Measurements from ENCODE around the gene DPP10.

GRCh38 chr2:115574667-115575066 is 1132.2 kb downstream of the DPP10 start:
- TF ChIP-seq POLR2A (IDR thresholded peaks at IDR 0.05; ENCODE audit: low read depth, low read length) = no peak
- TF ChIP-seq POLR2AphosphoS5 (IDR thresholded peaks at IDR 0.05; ENCODE audit: low read depth, low read length) = no peak
- no peak for TF ChIP-seq TAF1 (IDR thresholded peaks at IDR 0.05; ENCODE audit: borderline replicate concordance, low read depth, low read length)
